Measurements from ENCODE around the gene NCBP2L.

Gene NCBP2L

GRCh38 chrX:107777536-107777832 lies at the start of gene NCBP2L:
NCBP2L (plus strand) TSS chrX:107777733; CDS start chrX:107794221, 16,488 bp downstream.
- no peak for DNase-seq

- DNase-seq: no peak
These were observed 49.0 kb upstream of the NCBP2L start for GRCh38 chrX:107728371-107729099.

- DNase-seq: no peak
These were observed 47.8 kb upstream of the NCBP2L start for GRCh38 chrX:107729558-107730297.

- DNase-seq: no peak
These were observed 47.3 kb upstream of the NCBP2L start for GRCh38 chrX:107730298-107730655.

GRCh38 chrX:107730991-107731766 lies 46.4 kb upstream of the NCBP2L start:
- peak; percentile 37 for DNase-seq

- DNase-seq: peak; percentile 72
These were observed 45.6 kb upstream of the NCBP2L start for GRCh38 chrX:107731831-107732502.

- DNase-seq: peak; percentile 35
These were observed 43.8 kb upstream of the NCBP2L start for GRCh38 chrX:107733686-107734085.

- no peak for DNase-seq
These were observed 42.9 kb upstream of the NCBP2L start for GRCh38 chrX:107734646-107735045.

GRCh38 chrX:107736781-107737531 lies 40.6 kb upstream of the NCBP2L start:
- no peak for DNase-seq

GRCh38 chrX:107738272-107738671 lies 39.3 kb upstream of the NCBP2L start:
- DNase-seq: no peak

- no peak for DNase-seq
These were observed 38.8 kb upstream of the NCBP2L start for GRCh38 chrX:107738768-107739167.

GRCh38 chrX:107739541-107739940 lies 38.0 kb upstream of the NCBP2L start:
- DNase-seq: no peak

- DNase-seq: no peak
These were observed 36.1 kb upstream of the NCBP2L start for GRCh38 chrX:107741404-107741790.

- DNase-seq: no peak
These were observed 34.8 kb upstream of the NCBP2L start for GRCh38 chrX:107742700-107743191.

GRCh38 chrX:107743995-107744394 lies 33.5 kb upstream of the NCBP2L start:
- DNase-seq: no peak

- no peak for DNase-seq
These were observed 32.7 kb upstream of the NCBP2L start for GRCh38 chrX:107744868-107745267.

- no peak for DNase-seq
These were observed 29.9 kb upstream of the NCBP2L start for GRCh38 chrX:107747596-107748161.

GRCh38 chrX:107748506-107748905 lies 29.0 kb upstream of the NCBP2L start:
- DNase-seq: no peak

- DNase-seq: no peak
These were observed 27.3 kb upstream of the NCBP2L start for GRCh38 chrX:107750263-107750662.

- no peak for DNase-seq
These were observed 26.6 kb upstream of the NCBP2L start for GRCh38 chrX:107750861-107751445.

GRCh38 chrX:107752043-107752442 lies 25.5 kb upstream of the NCBP2L start:
- no peak for DNase-seq

GRCh38 chrX:107752714-107753113 lies 24.8 kb upstream of the NCBP2L start:
- DNase-seq: no peak

Measured in hematopoietic multipotent progenitor cell treated with erythropoietin and hydrocortisone succinate and interleukin-3 and kit ligand, for 8 days (in vitro differentiated cells).